Activated T-cell treated with anti-CD3 and anti-CD28 coated beads, Interleukin-2, amount 50 U/mL, for 24 hours (primary cell): ENCODE results near the gene KRT13.

Experiments used
- DNase-seq: peaks from one replicate; pipeline ENCODE4 v3.0.0-alpha.2; 2020
- H3K27ac Mint-ChIP-seq: 2 replicates; pipeline ENCODE4 v1.8.0; 2020; ENCODE audit warnings: mild to moderate bottlenecking, mixed read lengths
- H3K27me3 Mint-ChIP-seq: 2 replicates; pipeline ENCODE4 v1.8.0; 2020; ENCODE audit warnings: mixed read lengths
- H3K36me3 Mint-ChIP-seq: 2 replicates; pipeline ENCODE4 v1.8.0; 2020; ENCODE audit warnings: low read depth, mixed read lengths
- H3K4me1 Mint-ChIP-seq: 2 replicates; pipeline ENCODE4 v1.8.0; 2020; ENCODE audit warnings: low read depth, mixed read lengths
- H3K4me3 Mint-ChIP-seq: 2 replicates; pipeline ENCODE4 v1.8.0; 2020; ENCODE audit warnings: mild to moderate bottlenecking, moderate library complexity, mixed read lengths
- H3K9me3 Mint-ChIP-seq: 2 replicates; pipeline ENCODE4 v1.8.0; 2020; ENCODE audit warnings: mixed read lengths

Gene KRT13

DNA sequence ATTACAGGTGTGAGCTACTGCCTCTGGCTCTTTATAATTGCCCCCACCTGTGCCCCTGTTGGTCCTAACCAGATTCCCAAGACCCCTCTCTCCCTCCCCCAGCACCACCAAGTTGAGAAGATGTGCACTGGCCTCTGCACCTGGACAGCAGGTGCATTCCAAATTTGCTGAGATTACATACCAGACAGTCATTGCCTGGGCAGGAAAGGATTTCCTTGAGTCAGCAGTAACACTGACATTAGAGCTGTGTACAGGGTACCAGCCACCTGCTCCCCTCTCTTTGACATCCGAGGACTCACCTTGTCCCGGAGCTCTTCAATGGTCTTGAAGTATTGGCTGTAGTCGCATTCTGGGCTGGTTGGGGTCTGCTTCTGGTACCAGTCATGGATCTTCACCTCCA is 12.6 kb upstream of the KRT13 start:
- H3K27me3 Mint-ChIP-seq = no peaks in the 10 kb centered on the region
- no peak overlapping the region for H3K27ac Mint-ChIP-seq
- H3K36me3 Mint-ChIP-seq = no peaks in the 10 kb centered on the region
- no peaks in the 10 kb centered on the region for H3K4me1 Mint-ChIP-seq
- no peak for DNase-seq
- no peak overlapping the region for H3K4me3 Mint-ChIP-seq
- no peaks in the 10 kb centered on the region for H3K9me3 Mint-ChIP-seq

- Mint-ChIP-seq H3K27ac (no peak overlapping the region), H3K27me3 (no peaks in the 10 kb centered on the region), H3K36me3 (no peaks in the 10 kb centered on the region), H3K4me3 (no peak overlapping the region), H3K4me1 (no peaks in the 10 kb centered on the region), H3K9me3 (no peaks in the 10 kb centered on the region)
- no peak for DNase-seq
These were observed 11.4 kb upstream of the KRT13 start for GRCh38 chr17:41516830-41517283.

DNA sequence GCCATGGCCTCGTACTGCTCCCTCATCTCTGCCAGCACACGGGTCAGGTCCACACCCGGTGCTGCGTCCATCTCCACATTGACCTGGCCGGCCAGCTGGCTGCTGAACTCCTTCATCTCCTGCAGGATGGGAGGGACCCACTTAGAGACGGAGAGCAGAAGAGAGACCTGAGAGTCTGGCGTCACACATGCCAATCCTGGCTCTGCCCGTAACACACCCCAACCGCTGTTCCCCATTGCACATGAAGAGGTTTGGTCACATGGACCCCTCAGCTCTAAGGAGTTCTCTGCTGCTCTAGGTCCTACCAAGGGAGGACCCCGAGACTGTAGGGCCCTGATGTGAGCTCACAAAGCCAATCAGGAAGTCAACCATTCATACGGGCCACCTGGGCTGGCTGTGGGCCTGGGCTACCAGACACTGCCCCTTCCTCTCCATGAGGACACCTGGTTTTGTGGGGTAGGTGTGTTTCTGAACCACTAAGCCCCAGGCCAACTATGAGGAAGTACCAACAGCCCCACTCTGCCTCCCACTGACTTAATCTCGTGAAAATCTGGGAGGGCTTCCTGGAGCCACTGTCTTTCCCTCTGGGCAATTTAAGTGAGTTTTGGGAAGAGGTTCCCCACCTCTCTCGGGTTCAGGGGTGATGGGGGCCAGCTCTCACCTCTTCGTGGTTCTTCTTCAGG is 10.9 kb upstream of the KRT13 start:
- H3K36me3 Mint-ChIP-seq = no peaks in the 10 kb centered on the region
- no peaks in the 10 kb centered on the region for H3K27me3 Mint-ChIP-seq
- DNase-seq = no peak
- no peaks in the 10 kb centered on the region for H3K4me1 Mint-ChIP-seq
- H3K9me3 Mint-ChIP-seq = no peaks in the 10 kb centered on the region
- H3K27ac Mint-ChIP-seq = no peak overlapping the region
- no peak overlapping the region for H3K4me3 Mint-ChIP-seq

DNA sequence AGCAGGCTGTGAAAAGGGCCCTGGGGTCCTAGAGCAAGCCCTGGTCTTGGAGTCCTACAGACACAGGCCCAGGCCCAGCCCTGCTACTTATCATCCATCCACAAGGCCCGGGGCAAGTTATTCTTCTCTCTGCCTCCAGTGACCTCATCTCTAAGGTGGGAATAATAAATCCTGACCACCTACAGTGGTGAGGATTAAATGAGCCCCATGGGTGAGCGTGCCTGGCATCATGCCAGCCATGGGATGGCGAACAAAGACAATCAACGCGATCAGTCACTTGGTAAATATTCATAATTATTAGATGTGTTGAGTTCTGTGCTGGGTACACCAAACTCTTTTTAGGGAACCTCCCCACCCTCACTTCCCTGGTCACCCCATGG is 7.7 kb upstream of the KRT13 start:
- no peak overlapping the region for H3K4me3 Mint-ChIP-seq
- H3K36me3 Mint-ChIP-seq = no peaks in the 10 kb centered on the region
- DNase-seq = no peak
- H3K9me3 Mint-ChIP-seq = no peaks in the 10 kb centered on the region
- H3K27ac Mint-ChIP-seq = no peak overlapping the region
- H3K4me1 Mint-ChIP-seq = no peaks in the 10 kb centered on the region
- H3K27me3 Mint-ChIP-seq = no peaks in the 10 kb centered on the region

- Mint-ChIP-seq H3K27me3 (no peaks in the 10 kb centered on the region), H3K9me3 (no peaks in the 10 kb centered on the region), H3K36me3 (no peaks in the 10 kb centered on the region), H3K4me1 (no peaks in the 10 kb centered on the region), H3K4me3 (no peak overlapping the region), H3K27ac (no peak overlapping the region)
- DNase-seq = no peak
These were observed 7.2 kb upstream of the KRT13 start for GRCh38 chr17:41512546-41513167.

DNA sequence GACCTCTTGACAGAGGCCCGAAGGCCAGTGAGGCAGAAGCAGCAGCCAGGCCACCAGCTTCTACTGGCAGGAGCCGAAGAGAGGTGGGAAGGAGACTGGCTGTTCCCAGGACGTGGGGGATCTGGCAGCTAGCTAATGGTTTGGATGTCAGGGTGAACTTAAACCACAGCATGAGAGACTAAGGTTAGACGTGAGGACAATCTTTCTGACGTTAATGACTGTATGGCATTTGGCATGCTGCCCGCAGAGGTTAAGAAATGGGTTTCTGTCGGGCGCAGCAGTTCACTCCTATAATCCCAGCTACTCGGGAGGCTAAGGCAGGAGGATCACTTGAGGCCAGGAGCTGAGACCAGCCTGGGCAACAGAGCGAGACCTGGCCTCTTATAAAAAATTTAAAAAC is 6.3 kb upstream of the KRT13 start:
- Mint-ChIP-seq H3K9me3 (no peaks in the 10 kb centered on the region), H3K4me3 (no peak overlapping the region), H3K27ac (no peak overlapping the region), H3K4me1 (no peaks in the 10 kb centered on the region), H3K27me3 (no peaks in the 10 kb centered on the region), H3K36me3 (no peaks in the 10 kb centered on the region)
- no peak for DNase-seq

- no peaks in the 10 kb centered on the region for H3K27me3 Mint-ChIP-seq
- H3K4me3 Mint-ChIP-seq = no peak overlapping the region
- H3K9me3 Mint-ChIP-seq = no peaks in the 10 kb centered on the region
- H3K36me3 Mint-ChIP-seq = no peaks in the 10 kb centered on the region
- H3K27ac Mint-ChIP-seq = no peak overlapping the region
- no peaks in the 10 kb centered on the region for H3K4me1 Mint-ChIP-seq
- DNase-seq = no peak
These were observed 5.7 kb upstream of the KRT13 start for GRCh38 chr17:41511116-41511515.

GRCh38 chr17:41510251-41511065 is 5.0 kb upstream of the KRT13 start:
- no peak for DNase-seq
- no peak overlapping the region for H3K4me3 Mint-ChIP-seq
- H3K27ac Mint-ChIP-seq = no peak overlapping the region
- H3K27me3 Mint-ChIP-seq = no peaks in the 10 kb centered on the region
- H3K36me3 Mint-ChIP-seq = no peaks in the 10 kb centered on the region
- H3K4me1 Mint-ChIP-seq = no peaks in the 10 kb centered on the region
- no peaks in the 10 kb centered on the region for H3K9me3 Mint-ChIP-seq

DNA sequence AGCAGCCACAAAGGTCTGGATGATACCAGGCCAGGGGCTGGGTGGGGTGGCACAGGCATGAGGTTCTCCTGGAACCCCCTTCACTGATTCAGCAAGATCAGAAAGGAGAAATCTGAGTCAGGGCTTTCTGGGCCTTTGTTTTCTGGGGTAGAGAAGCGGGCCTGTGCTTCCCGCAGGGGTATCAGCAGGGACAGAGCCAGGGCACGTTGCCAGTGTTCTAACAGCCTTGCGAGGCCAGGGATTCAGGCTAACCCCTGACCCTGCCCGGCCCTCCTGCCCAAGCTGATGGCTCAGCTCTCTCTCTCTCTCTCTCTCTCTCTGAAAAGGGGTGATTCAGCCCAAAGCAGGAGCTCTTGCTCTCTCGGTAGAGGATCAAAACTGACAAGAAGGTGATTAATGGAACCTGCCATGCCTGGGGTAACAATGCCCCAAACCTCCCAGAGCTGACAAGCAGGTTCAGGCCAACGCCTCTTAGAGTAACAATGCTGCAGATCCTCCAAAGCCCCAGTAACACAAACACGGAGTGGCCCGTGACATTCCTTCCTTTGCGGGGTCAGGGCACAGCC is 2.0 kb upstream of the KRT13 start:
- Mint-ChIP-seq H3K36me3 (no peaks in the 10 kb centered on the region), H3K4me3 (no peak overlapping the region), H3K4me1 (no peaks in the 10 kb centered on the region), H3K27me3 (no peaks in the 10 kb centered on the region), H3K27ac (no peak overlapping the region), H3K9me3 (no peaks in the 10 kb centered on the region)
- no peak for DNase-seq

GRCh38 chr17:41505809-41506767 is 676 bp upstream of the KRT13 start:
- no peaks in the 10 kb centered on the region for H3K9me3 Mint-ChIP-seq
- no peak overlapping the region for H3K27ac Mint-ChIP-seq
- H3K4me3 Mint-ChIP-seq = no peak overlapping the region
- no peak for DNase-seq
- H3K36me3 Mint-ChIP-seq = no peaks in the 10 kb centered on the region
- H3K4me1 Mint-ChIP-seq = no peaks in the 10 kb centered on the region
- no peaks in the 10 kb centered on the region for H3K27me3 Mint-ChIP-seq

- H3K4me1 Mint-ChIP-seq = no peaks in the 10 kb centered on the region
- DNase-seq = no peak
- H3K36me3 Mint-ChIP-seq = no peaks in the 10 kb centered on the region
- H3K27me3 Mint-ChIP-seq = no peaks in the 10 kb centered on the region
- H3K9me3 Mint-ChIP-seq = no peaks in the 10 kb centered on the region
- no peak overlapping the region for H3K4me3 Mint-ChIP-seq
- H3K27ac Mint-ChIP-seq = no peak overlapping the region
These were observed 1.0 kb downstream of the KRT13 start for GRCh38 chr17:41504246-41504977.

- Mint-ChIP-seq H3K4me3 (no peak overlapping the region), H3K36me3 (no peaks in the 10 kb centered on the region), H3K4me1 (no peaks in the 10 kb centered on the region), H3K27ac (no peak overlapping the region), H3K9me3 (no peaks in the 10 kb centered on the region), H3K27me3 (no peaks in the 10 kb centered on the region)
- DNase-seq = no peak
These were observed 2.2 kb downstream of the KRT13 start for GRCh38 chr17:41503202-41503601.

GRCh38 chr17:41500131-41500911 is 5.1 kb downstream of the KRT13 start:
- no peaks in the 10 kb centered on the region for H3K27me3 Mint-ChIP-seq
- no peaks in the 10 kb centered on the region for H3K36me3 Mint-ChIP-seq
- H3K4me1 Mint-ChIP-seq = peaks cover 6% of the 10 kb centered on the region
- H3K4me3 Mint-ChIP-seq = no peak overlapping the region
- no peaks in the 10 kb centered on the region for H3K9me3 Mint-ChIP-seq
- no peak overlapping the region for H3K27ac Mint-ChIP-seq
- no peak for DNase-seq
